ENCODE measurements around the gene PADI1.

GRCh38 chr1:17199267-17200044 lies 5.5 kb upstream of the PADI1 start:
- TF ChIP-seq CTCF (IDR thresholded peaks at IDR 0.05 in 4 of 5, conservative IDR thresholded peaks at IDR 0.05 in 1 of 5), result no peak
- no peak for TF ChIP-seq POLR2A (IDR thresholded peaks at IDR 0.05)

Measured in gastrocnemius medialis (tissue), 4 donors.